Neural cell (in vitro differentiated cells): ENCODE measurements around the gene GMPR2. TPM values are rescaled to one million over a fixed set of nuclear protein-coding genes. Genes with fewer than 3 reads are reported as not detected.

ENCODE experiments used
- H2AFZ ChIP-seq: fragments of 200-600, 300-800 bp; sonication (generic), shearing (Covaris generic); 2 replicates; pipeline ENCODE4 v1.6.0; 2014; ENCODE audit warnings: low read depth, mild to moderate bottlenecking, antibody characterized with exemption, low read length, moderate library complexity
- H3F3A ChIP-seq: fragments of 200-600 bp; shearing (Covaris generic); 2 replicates; pipeline ENCODE4 v1.6.1; 2016; ENCODE audit warnings: mild to moderate bottlenecking, moderate library complexity, mixed read lengths, antibody characterized with exemption, low read length; ENCODE audit not compliant: insufficient read depth, poor library complexity, severe bottlenecking
- H3K27ac ChIP-seq: fragments of 200-600, 300-800 bp; sonication (generic), shearing (Covaris generic); 2 replicates; pipeline ENCODE4 v1.5.1; 2014; ENCODE audit warnings: mild to moderate bottlenecking, low read length, moderate library complexity
- H3K27me3 ChIP-seq: fragments of 300-800, 200-600 bp; sonication (generic), shearing (Covaris generic); 2 replicates; pipeline ENCODE4 v1.6.0; 2014; ENCODE audit warnings: mild to moderate bottlenecking, low read depth, low read length, moderate library complexity; ENCODE audit not compliant: insufficient read depth
- H3K36me3 ChIP-seq: fragments of 300-800, 200-600 bp; sonication (generic), shearing (Covaris generic); 2 replicates; pipeline ENCODE4 v1.5.1; 2014; ENCODE audit warnings: mild to moderate bottlenecking, antibody characterized with exemption, low read length, moderate library complexity; ENCODE audit not compliant: insufficient read depth
- H3K4me2 ChIP-seq: fragments of 300-800, 200-600 bp; sonication (generic), shearing (Covaris generic); 2 replicates; pipeline ENCODE4 v1.6.0; 2014; ENCODE audit warnings: mild to moderate bottlenecking, low read length
- H3K4me3 ChIP-seq: fragments of 300-800, 200-600 bp; sonication (generic), shearing (Covaris generic); 2 replicates; pipeline ENCODE4 v1.5.1; 2014; ENCODE audit warnings: mild to moderate bottlenecking, low read length, moderate library complexity
- H3K79me2 ChIP-seq: fragments of 200-600 bp; shearing (Covaris generic); replicated peaks from 2 replicates; pipeline ENCODE4 v1.6.0; 2014; ENCODE audit warnings: mild to moderate bottlenecking, low read length, moderate library complexity; ENCODE audit not compliant: insufficient read depth
- H3K9ac ChIP-seq: fragments of 300-800, 200-600 bp; sonication (generic), shearing (Covaris generic); 2 replicates; pipeline ENCODE4 v1.6.1; 2016; ENCODE audit warnings: mild to moderate bottlenecking, low read length, mixed read lengths
- H3K9me2 ChIP-seq: fragments of 200-600 bp; shearing (Covaris generic); 2 replicates; pipeline ENCODE4 v1.6.1; 2016; ENCODE audit warnings: mild to moderate bottlenecking, low read length, mixed read lengths; ENCODE audit not compliant: insufficient read depth
- H3K9me3 ChIP-seq: fragments of 200-600, 300-800 bp; sonication (generic), shearing (Covaris generic); 2 replicates; pipeline ENCODE4 v1.6.1; 2016; ENCODE audit warnings: mild to moderate bottlenecking, mixed run types, low read length, moderate library complexity, mixed read lengths
- H4K20me1 ChIP-seq: fragments of 200-600 bp; shearing (Covaris generic); 2 replicates; pipeline ENCODE4 v1.6.1; 2016; ENCODE audit warnings: mild to moderate bottlenecking, mixed run types; ENCODE audit not compliant: insufficient read depth
- EP300 ChIP-seq: fragments of 450-650 bp; conservative IDR thresholded peaks from 2 replicates; pipeline ENCODE4 v1.6.1; 2014; ENCODE audit warnings: antibody characterized with exemption, mild to moderate bottlenecking, moderate library complexity; ENCODE audit not compliant: poor library complexity, severe bottlenecking
- EZH2 ChIP-seq: fragments of 200-600, 300-800 bp; shearing (Covaris generic), sonication (generic); IDR thresholded peaks from 2 replicates; pipeline ENCODE4 v1.6.1; 2014; ENCODE audit warnings: antibody characterized with exemption, low read length, borderline replicate concordance, mild to moderate bottlenecking; ENCODE audit not compliant: insufficient read depth, poor library complexity, severe bottlenecking
- MXI1 ChIP-seq: fragments of 450-650 bp; conservative IDR thresholded peaks from 2 replicates; pipeline ENCODE4 v1.6.1; 2014; ENCODE audit warnings: antibody characterized with exemption, mild to moderate bottlenecking; ENCODE audit not compliant: poor library complexity, severe bottlenecking
- POLR2AphosphoS5 ChIP-seq: IDR thresholded peaks from 2 replicates; pipeline ENCODE4 v1.6.1; 2012
- RAD21 ChIP-seq: fragments of 450-650 bp; conservative IDR thresholded peaks from 2 replicates; pipeline ENCODE4 v1.6.1; 2014; ENCODE audit warnings: antibody characterized with exemption, mild to moderate bottlenecking, moderate library complexity
- SMC3 ChIP-seq: fragments of 450-650 bp; conservative IDR thresholded peaks from 2 replicates; pipeline ENCODE4 v1.6.1; 2014; ENCODE audit warnings: antibody characterized with exemption, mild to moderate bottlenecking, moderate library complexity; ENCODE audit not compliant: poor library complexity
- TAF1 ChIP-seq: IDR thresholded peaks from 2 replicates; pipeline ENCODE4 v1.6.1; 2012; ENCODE audit warnings: low read depth
- polyA plus RNA-seq: library from polyadenylated mRNA; depleted of rRNA; stranded (reverse); fragments of >200 nt; gene quantifications from 2 replicates; pipeline ENCODE4 v1.2.3, GENCODE V29; 2014
- TF ChIP-seq, protein P1 (sequence below): fragments of 450-650 bp; IDR thresholded peaks from 2 replicates; pipeline ENCODE4 v1.5.1; 2014; ENCODE audit warnings: antibody characterized with exemption, mild to moderate bottlenecking, moderate library complexity; ENCODE audit not compliant: poor library complexity, severe bottlenecking
- TF ChIP-seq, protein P2 (sequence below): IDR thresholded peaks from 2 replicates; pipeline ENCODE4 v1.6.1; 2012; ENCODE audit warnings: borderline replicate concordance

GMPR2 gene
- polyA plus RNA-seq, 1 donor from 2014 or later, result 132 TPM

DNA sequence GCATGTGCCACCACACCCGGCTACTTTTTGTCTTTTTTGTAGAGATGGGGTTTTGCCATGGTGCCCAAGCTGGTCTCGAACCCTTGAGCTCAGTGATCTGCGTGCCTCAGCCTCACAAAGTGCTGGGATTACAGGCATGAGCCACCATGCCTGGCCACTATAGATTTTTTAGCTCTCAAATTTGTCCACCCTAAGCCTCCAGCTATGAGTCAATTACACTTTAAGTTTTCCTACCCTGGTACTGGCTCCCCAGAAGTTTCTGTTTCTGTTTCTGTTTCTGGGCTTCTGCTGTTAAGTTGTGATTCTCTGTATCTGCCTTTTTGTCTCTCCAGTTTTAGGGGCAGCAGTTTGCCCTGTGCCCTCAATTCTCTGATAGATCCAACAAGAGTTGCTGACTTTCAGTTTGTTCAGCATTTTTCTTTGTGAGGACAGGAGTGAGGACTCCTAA, 14.1 kb downstream of the GMPR2 start:
- H3K9ac ChIP-seq, result no peak overlapping the region
- peaks cover 5% of the 10 kb centered on the region for H3F3A ChIP-seq
- no peaks in the 10 kb centered on the region for H3K27me3 ChIP-seq
- no peak overlapping the region for H3K4me3 ChIP-seq
- H4K20me1 ChIP-seq, result no peaks in the 10 kb centered on the region
- H3K27ac ChIP-seq, result no peak overlapping the region
- no peak overlapping the region for H3K4me2 ChIP-seq
- no peak overlapping the region for H2AFZ ChIP-seq
- peaks cover under 1% of the 10 kb centered on the region for H3K79me2 ChIP-seq
- H3K36me3 ChIP-seq, result no peaks in the 10 kb centered on the region
- H3K9me2 ChIP-seq, result no peaks in the 10 kb centered on the region
- H3K9me3 ChIP-seq, result no peaks in the 10 kb centered on the region
- TF ChIP-seq RAD21, result no peak
- TF ChIP-seq, protein P1, sequence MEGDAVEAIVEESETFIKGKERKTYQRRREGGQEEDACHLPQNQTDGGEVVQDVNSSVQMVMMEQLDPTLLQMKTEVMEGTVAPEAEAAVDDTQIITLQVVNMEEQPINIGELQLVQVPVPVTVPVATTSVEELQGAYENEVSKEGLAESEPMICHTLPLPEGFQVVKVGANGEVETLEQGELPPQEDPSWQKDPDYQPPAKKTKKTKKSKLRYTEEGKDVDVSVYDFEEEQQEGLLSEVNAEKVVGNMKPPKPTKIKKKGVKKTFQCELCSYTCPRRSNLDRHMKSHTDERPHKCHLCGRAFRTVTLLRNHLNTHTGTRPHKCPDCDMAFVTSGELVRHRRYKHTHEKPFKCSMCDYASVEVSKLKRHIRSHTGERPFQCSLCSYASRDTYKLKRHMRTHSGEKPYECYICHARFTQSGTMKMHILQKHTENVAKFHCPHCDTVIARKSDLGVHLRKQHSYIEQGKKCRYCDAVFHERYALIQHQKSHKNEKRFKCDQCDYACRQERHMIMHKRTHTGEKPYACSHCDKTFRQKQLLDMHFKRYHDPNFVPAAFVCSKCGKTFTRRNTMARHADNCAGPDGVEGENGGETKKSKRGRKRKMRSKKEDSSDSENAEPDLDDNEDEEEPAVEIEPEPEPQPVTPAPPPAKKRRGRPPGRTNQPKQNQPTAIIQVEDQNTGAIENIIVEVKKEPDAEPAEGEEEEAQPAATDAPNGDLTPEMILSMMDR, result no peak
- TF ChIP-seq, protein P2, sequence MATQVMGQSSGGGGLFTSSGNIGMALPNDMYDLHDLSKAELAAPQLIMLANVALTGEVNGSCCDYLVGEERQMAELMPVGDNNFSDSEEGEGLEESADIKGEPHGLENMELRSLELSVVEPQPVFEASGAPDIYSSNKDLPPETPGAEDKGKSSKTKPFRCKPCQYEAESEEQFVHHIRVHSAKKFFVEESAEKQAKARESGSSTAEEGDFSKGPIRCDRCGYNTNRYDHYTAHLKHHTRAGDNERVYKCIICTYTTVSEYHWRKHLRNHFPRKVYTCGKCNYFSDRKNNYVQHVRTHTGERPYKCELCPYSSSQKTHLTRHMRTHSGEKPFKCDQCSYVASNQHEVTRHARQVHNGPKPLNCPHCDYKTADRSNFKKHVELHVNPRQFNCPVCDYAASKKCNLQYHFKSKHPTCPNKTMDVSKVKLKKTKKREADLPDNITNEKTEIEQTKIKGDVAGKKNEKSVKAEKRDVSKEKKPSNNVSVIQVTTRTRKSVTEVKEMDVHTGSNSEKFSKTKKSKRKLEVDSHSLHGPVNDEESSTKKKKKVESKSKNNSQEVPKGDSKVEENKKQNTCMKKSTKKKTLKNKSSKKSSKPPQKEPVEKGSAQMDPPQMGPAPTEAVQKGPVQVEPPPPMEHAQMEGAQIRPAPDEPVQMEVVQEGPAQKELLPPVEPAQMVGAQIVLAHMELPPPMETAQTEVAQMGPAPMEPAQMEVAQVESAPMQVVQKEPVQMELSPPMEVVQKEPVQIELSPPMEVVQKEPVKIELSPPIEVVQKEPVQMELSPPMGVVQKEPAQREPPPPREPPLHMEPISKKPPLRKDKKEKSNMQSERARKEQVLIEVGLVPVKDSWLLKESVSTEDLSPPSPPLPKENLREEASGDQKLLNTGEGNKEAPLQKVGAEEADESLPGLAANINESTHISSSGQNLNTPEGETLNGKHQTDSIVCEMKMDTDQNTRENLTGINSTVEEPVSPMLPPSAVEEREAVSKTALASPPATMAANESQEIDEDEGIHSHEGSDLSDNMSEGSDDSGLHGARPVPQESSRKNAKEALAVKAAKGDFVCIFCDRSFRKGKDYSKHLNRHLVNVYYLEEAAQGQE, result no peak
- no peak for TF ChIP-seq MXI1
- no peak for TF ChIP-seq POLR2AphosphoS5
- no peak for TF ChIP-seq SMC3
- no peak for TF ChIP-seq EP300
- TF ChIP-seq EZH2, result no peak
- TF ChIP-seq TAF1, result no peak

DNA sequence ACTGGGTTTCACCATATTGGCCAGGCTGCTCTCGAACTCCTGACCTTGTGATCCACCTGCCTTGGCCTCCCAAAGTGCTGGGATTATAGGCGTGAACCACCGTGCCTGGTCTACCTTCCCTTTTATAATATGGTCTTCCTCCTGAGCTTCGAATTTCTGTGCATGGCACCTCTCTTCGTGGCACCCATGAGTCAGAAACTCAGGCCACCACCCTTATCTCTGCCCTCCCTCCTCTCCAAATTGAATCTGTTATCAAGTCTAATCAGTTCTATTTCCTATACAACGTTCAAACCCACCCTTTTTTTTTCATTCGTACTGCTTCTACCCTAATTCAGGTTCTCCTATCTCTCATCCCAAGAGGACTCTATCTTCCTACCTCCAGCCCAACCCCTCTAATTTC, 14.7 kb downstream of the GMPR2 start:
- no peaks in the 10 kb centered on the region for H3K9me3 ChIP-seq
- no peak overlapping the region for H3K4me2 ChIP-seq
- H3K9me2 ChIP-seq, result no peaks in the 10 kb centered on the region
- no peaks in the 10 kb centered on the region for H3K79me2 ChIP-seq
- H3K36me3 ChIP-seq, result no peaks in the 10 kb centered on the region
- no peak for TF ChIP-seq MXI1
- TF ChIP-seq POLR2AphosphoS5, result no peak
- no peak for TF ChIP-seq RAD21
- TF ChIP-seq SMC3, result no peak
- TF ChIP-seq EZH2, result no peak
- TF ChIP-seq, protein P2, result no peak
- TF ChIP-seq TAF1, result no peak
- TF ChIP-seq, protein P1, result no peak
- no peak for TF ChIP-seq EP300
- no peak overlapping the region for H3K4me3 ChIP-seq
- H2AFZ ChIP-seq, result no peak overlapping the region
- no peaks in the 10 kb centered on the region for H3K27me3 ChIP-seq
- H3K27ac ChIP-seq, result no peak overlapping the region
- H3K9ac ChIP-seq, result no peak overlapping the region
- H4K20me1 ChIP-seq, result no peaks in the 10 kb centered on the region
- peaks cover 5% of the 10 kb centered on the region for H3F3A ChIP-seq
